Smooth muscle cell (in vitro differentiated cells): Measurements from ENCODE around the gene LEMD2. TPM values are rescaled to one million over a fixed set of nuclear protein-coding genes. Genes with fewer than 3 reads are reported as not detected.

Source experiments
- DNase-seq: peaks from one replicate; lab custom pipeline; 2025; ENCODE audit not compliant: unreplicated experiment; lab: John Stamatoyannopoulos, UW
- H2AFZ ChIP-seq: fragments of 200-600 bp; sonication (generic); 2 replicates; pipeline ENCODE4 v1.6.0; 2016; ENCODE audit warnings: antibody characterized with exemption, low read depth, mild to moderate bottlenecking
- H3F3A ChIP-seq: fragments of 200-600 bp; sonication (generic); 2 replicates; pipeline ENCODE4 v1.6.0; 2017; ENCODE audit warnings: antibody characterized with exemption, low read depth
- H3K27ac ChIP-seq: fragments of 200-600 bp; sonication (generic); 2 replicates; pipeline ENCODE4 v1.5.1; 2016; ENCODE audit warnings: low read depth, mild to moderate bottlenecking
- H3K27me3 ChIP-seq: fragments of 200-600 bp; sonication (generic); 2 replicates; pipeline ENCODE4 v1.6.1; 2016; ENCODE audit warnings: low read depth, mild to moderate bottlenecking
- H3K36me3 ChIP-seq: fragments of 200-600 bp; sonication (generic); 2 replicates; pipeline ENCODE4 v1.5.1; 2016; ENCODE audit warnings: low read depth
- H3K4me1 ChIP-seq: fragments of 200-600 bp; sonication (generic); 2 replicates; pipeline ENCODE4 v1.5.1; 2016; ENCODE audit warnings: low read depth
- H3K4me2 ChIP-seq: fragments of 200-600 bp; sonication (generic); 2 replicates; pipeline ENCODE4 v1.6.0; 2016; ENCODE audit warnings: mild to moderate bottlenecking
- H3K4me3 ChIP-seq: fragments of 200-600 bp; sonication (generic); 2 replicates; pipeline ENCODE4 v1.5.1; 2016; ENCODE audit warnings: mild to moderate bottlenecking
- H3K79me2 ChIP-seq: fragments of 200-600 bp; sonication (generic); 2 replicates; pipeline ENCODE4 v1.6.0; 2016; ENCODE audit warnings: low read depth, mild to moderate bottlenecking
- H3K9ac ChIP-seq: fragments of 200-600 bp; sonication (generic); 2 replicates; pipeline ENCODE4 v1.6.0; 2016; ENCODE audit warnings: low read depth
- H3K9me3 ChIP-seq: fragments of 200-600 bp; sonication (generic); replicated peaks from 2 replicates; pipeline ENCODE4 v1.5.1; 2016; ENCODE audit warnings: low read depth
- H4K20me1 ChIP-seq: fragments of 200-600 bp; sonication (generic); 2 replicates; pipeline ENCODE4 v1.6.0; 2016; ENCODE audit warnings: low read depth
- CTCF ChIP-seq: fragments of 200-600 bp; sonication (generic); IDR thresholded peaks from 2 replicates; pipeline ENCODE4 v1.5.1; 2017; ENCODE audit warnings: borderline replicate concordance, mild to moderate bottlenecking, antibody characterized with exemption; ENCODE audit not compliant: insufficient read depth, poor library complexity, severe bottlenecking
- WGBS: methylation state at CpG from one replicate; pipeline ENCODE4 v1.1.7; 2016; ENCODE audit warnings: low lambda C conversion rate; 5-methylcytosine and 5-hydroxymethylcytosine counted together
- polyA plus RNA-seq: library from polyadenylated mRNA; unstranded; fragments of >200 nt; fragmentation: Nextera tagmentation; extraction: Ambion mirVana; gene quantifications from 2 replicates; pipeline ENCODE4 v1.2.1, GENCODE V29; 2016
- total RNA-seq: library from RNA; depleted of rRNA; stranded (reverse); fragments of >200 nt; gene quantifications from 2 replicates; pipeline ENCODE4 v1.2.3, GENCODE V29; 2014

Gene LEMD2
- total and polyA plus RNA-seq, 2 experiments from 2014 or later: 48.8 to 87.3 TPM

- no peak overlapping the region for H3K4me2 ChIP-seq
- H3K27ac ChIP-seq: no peak overlapping the region
- no peaks in the 10 kb centered on the region for H4K20me1 ChIP-seq
- no peak overlapping the region for H3K4me3 ChIP-seq
- no peaks in the 10 kb centered on the region for H3K4me1 ChIP-seq
- no peak overlapping the region for H2AFZ ChIP-seq
- WGBS: 88% methylated on average over 7 of the region's 7 CpGs
- H3K36me3 ChIP-seq: no peaks in the 10 kb centered on the region
- no peaks in the 10 kb centered on the region for H3K79me2 ChIP-seq
- no peak overlapping the region for H3K9ac ChIP-seq
- no peaks in the 10 kb centered on the region for H3K27me3 ChIP-seq
- no peaks in the 10 kb centered on the region for H3K9me3 ChIP-seq
- no peaks in the 10 kb centered on the region for H3F3A ChIP-seq
- no peak for TF ChIP-seq CTCF
- no peak for DNase-seq
Measured at GRCh38 chr6:33731035-33731434, 57.9 kb downstream of the LEMD2 start.

- Histone ChIP-seq H4K20me1 (no peaks in the 10 kb centered on the region), H2AFZ (no peak overlapping the region), H3F3A (no peaks in the 10 kb centered on the region), H3K9ac (no peak overlapping the region), H3K4me3 (no peak overlapping the region), H3K4me2 (no peak overlapping the region), H3K36me3 (no peaks in the 10 kb centered on the region), H3K27me3 (no peaks in the 10 kb centered on the region), H3K27ac (no peak overlapping the region), H3K9me3 (no peaks in the 10 kb centered on the region), H3K79me2 (no peaks in the 10 kb centered on the region), H3K4me1 (no peaks in the 10 kb centered on the region)
- WGBS: 84% methylated on average over 10 of the region's 10 CpGs
- DNase-seq: no peak
- TF ChIP-seq CTCF: no peak
Measured at GRCh38 chr6:33730611-33731010, 58.3 kb downstream of the LEMD2 start.

- Histone ChIP-seq H3K27ac (no peak overlapping the region), H3K36me3 (no peaks in the 10 kb centered on the region), H3K4me2 (no peak overlapping the region), H3K9me3 (no peaks in the 10 kb centered on the region), H3F3A (no peaks in the 10 kb centered on the region), H3K79me2 (no peaks in the 10 kb centered on the region), H3K9ac (no peak overlapping the region), H2AFZ (no peak overlapping the region), H4K20me1 (no peaks in the 10 kb centered on the region), H3K4me3 (no peak overlapping the region), H3K4me1 (no peaks in the 10 kb centered on the region), H3K27me3 (no peaks in the 10 kb centered on the region)
- no peak for DNase-seq
- 92% methylated on average over 6 of the region's 6 CpGs for WGBS
- TF ChIP-seq CTCF: no peak
Measured at GRCh38 chr6:33729059-33729458, 59.9 kb downstream of the LEMD2 start.

GRCh38 chr6:33728438-33728837 is 60.5 kb downstream of the LEMD2 start:
- no peak overlapping the region for H3K9ac ChIP-seq
- H3K79me2 ChIP-seq: no peaks in the 10 kb centered on the region
- DNase-seq: no peak
- H3K36me3 ChIP-seq: no peaks in the 10 kb centered on the region
- no peaks in the 10 kb centered on the region for H3K4me1 ChIP-seq
- H2AFZ ChIP-seq: no peak overlapping the region
- no peak overlapping the region for H3K27ac ChIP-seq
- no peaks in the 10 kb centered on the region for H3K27me3 ChIP-seq
- H3K9me3 ChIP-seq: no peaks in the 10 kb centered on the region
- 89% methylated on average over 11 of the region's 11 CpGs for WGBS
- H3F3A ChIP-seq: no peaks in the 10 kb centered on the region
- no peak for TF ChIP-seq CTCF
- no peaks in the 10 kb centered on the region for H4K20me1 ChIP-seq
- no peak overlapping the region for H3K4me3 ChIP-seq
- H3K4me2 ChIP-seq: no peak overlapping the region
